HG02763 (cell line): ENCODE data around the gene TMBIM6.
"Not testable (repeated sequence)": the region's sequence is repeated elsewhere in the genome, so short reads cannot be mapped to it uniquely, and the experiment has no call there.

Experiments used
- ATAC-seq: cut with Tn5 transposase; IDR thresholded peaks from one replicate; pipeline ENCODE4 v1.9.1; 2021; ENCODE audit warnings: mild to moderate bottlenecking, moderate library complexity; ENCODE audit not compliant: unreplicated experiment

TMBIM6 gene

GRCh38 chr12:49776413-49776812 is 35.1 kb downstream of the TMBIM6 start:
- ATAC-seq: no peak

GRCh38 chr12:49776858-49777257 is 35.5 kb downstream of the TMBIM6 start:
- no peak for ATAC-seq

- ATAC-seq: no peak
Measured at GRCh38 chr12:49777341-49777740, 36.0 kb downstream of the TMBIM6 start.

GRCh38 chr12:49777800-49778748 is 36.7 kb downstream of the TMBIM6 start:
- no peak for ATAC-seq

GRCh38 chr12:49779581-49779980 is 38.2 kb downstream of the TMBIM6 start:
- ATAC-seq: no peak

GRCh38 chr12:49780914-49781313 is 39.6 kb downstream of the TMBIM6 start:
- ATAC-seq: not testable (repeated sequence)

GRCh38 chr12:49783917-49784676 is 42.7 kb downstream of the TMBIM6 start:
- no peak for ATAC-seq

GRCh38 chr12:49784756-49785409 is 43.5 kb downstream of the TMBIM6 start:
- ATAC-seq: no peak

- ATAC-seq: no peak
Measured at GRCh38 chr12:49787672-49788071, 46.3 kb downstream of the TMBIM6 start.

GRCh38 chr12:49789992-49790391 is 48.6 kb downstream of the TMBIM6 start:
- no peak for ATAC-seq

GRCh38 chr12:49790741-49791555 is 49.6 kb downstream of the TMBIM6 start:
- no peak for ATAC-seq

GRCh38 chr12:49791700-49792099 is 50.3 kb downstream of the TMBIM6 start:
- no peak for ATAC-seq

GRCh38 chr12:49792181-49792970 is 51.0 kb downstream of the TMBIM6 start:
- no peak for ATAC-seq

- ATAC-seq: no peak
Measured at GRCh38 chr12:49792976-49793580, 51.7 kb downstream of the TMBIM6 start.

GRCh38 chr12:49793620-49794019 is 52.3 kb downstream of the TMBIM6 start:
- ATAC-seq: no peak

- ATAC-seq: no peak
Measured at GRCh38 chr12:49794021-49794420, 52.7 kb downstream of the TMBIM6 start.

GRCh38 chr12:49794811-49795653 is 53.7 kb downstream of the TMBIM6 start:
- no peak for ATAC-seq

- no peak for ATAC-seq
Measured at GRCh38 chr12:49795654-49796105, 54.3 kb downstream of the TMBIM6 start.
